Thyroid gland (tissue), 4 donors: ENCODE measurements around the gene MED22.

Experiments
- POLR2A ChIP-seq, 2 donors: fragments of 450-650 bp; IDR thresholded peaks; one replicate each; pipeline ENCODE4 v1.6.1; 2017; ENCODE audit warnings: antibody characterized with exemption in 2 of 2, mild to moderate bottlenecking in 2 of 2, moderate library complexity in 1 of 2
- TF ChIP-seq, protein P1 (sequence below), 6 experiments: fragments of 200-600 bp in 3 of 6; fragments of 450-650 bp in 3 of 6; sonication (generic) in 3 of 6; IDR thresholded peaks; one replicate each; pipeline ENCODE4 v1.5.1; 2016 to 2019; ENCODE audit warnings: antibody characterized with exemption in 6 of 6, mild to moderate bottlenecking in 2 of 6, inconsistent platforms in 1 of 6, moderate library complexity in 1 of 6

GRCh38 chr9:133394687-133395271 lies 46.8 kb upstream of the MED22 start:
- TF ChIP-seq, protein P1, sequence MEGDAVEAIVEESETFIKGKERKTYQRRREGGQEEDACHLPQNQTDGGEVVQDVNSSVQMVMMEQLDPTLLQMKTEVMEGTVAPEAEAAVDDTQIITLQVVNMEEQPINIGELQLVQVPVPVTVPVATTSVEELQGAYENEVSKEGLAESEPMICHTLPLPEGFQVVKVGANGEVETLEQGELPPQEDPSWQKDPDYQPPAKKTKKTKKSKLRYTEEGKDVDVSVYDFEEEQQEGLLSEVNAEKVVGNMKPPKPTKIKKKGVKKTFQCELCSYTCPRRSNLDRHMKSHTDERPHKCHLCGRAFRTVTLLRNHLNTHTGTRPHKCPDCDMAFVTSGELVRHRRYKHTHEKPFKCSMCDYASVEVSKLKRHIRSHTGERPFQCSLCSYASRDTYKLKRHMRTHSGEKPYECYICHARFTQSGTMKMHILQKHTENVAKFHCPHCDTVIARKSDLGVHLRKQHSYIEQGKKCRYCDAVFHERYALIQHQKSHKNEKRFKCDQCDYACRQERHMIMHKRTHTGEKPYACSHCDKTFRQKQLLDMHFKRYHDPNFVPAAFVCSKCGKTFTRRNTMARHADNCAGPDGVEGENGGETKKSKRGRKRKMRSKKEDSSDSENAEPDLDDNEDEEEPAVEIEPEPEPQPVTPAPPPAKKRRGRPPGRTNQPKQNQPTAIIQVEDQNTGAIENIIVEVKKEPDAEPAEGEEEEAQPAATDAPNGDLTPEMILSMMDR (IDR thresholded peaks at IDR 0.05), result no peak
- no peak for TF ChIP-seq POLR2A (IDR thresholded peaks at IDR 0.05)
